RWPE1 (cell line): ENCODE results near the gene DPH1.

Experiments
- CTCF ChIA-PET: fragments of 350-600 bp; sonication (Branson Sonifier 250); formaldehyde crosslinking; extraction: SDS; loops from one replicate; lab custom pipeline; 2021; lab: Yijun Ruan, JAX
- POLR2A ChIA-PET: fragments of 400-600 bp; formaldehyde crosslinking; extraction: SDS; loops from one replicate; lab custom pipeline; 2020; ENCODE audit warnings: antibody characterized with exemption; ENCODE audit not compliant: low non-redundant PET; lab: Yijun Ruan, JAX
- DNase-seq: peaks from one replicate; pipeline ENCODE4 v3.0.0; 2012; ENCODE audit warnings: low spot score
- H3K27ac ChIP-seq: fragments of 450-650 bp; 2 replicates; pipeline ENCODE4 v1.5.1; 2017
- CTCF ChIP-seq: fragments of 450-650 bp; conservative IDR thresholded peaks from 2 replicates; pipeline ENCODE4 v1.5.1; 2017; ENCODE audit warnings: low read depth, mild to moderate bottlenecking

DPH1 gene

GRCh38 chr17:2034157-2034556 lies 4.2 kb downstream of the DPH1 start:
- no peak for TF ChIP-seq CTCF
- POLR2A ChIA-PET = interaction anchor here (0.7 kb wide), 1 partner anchor 12 kb away, joined by 7 read pairs; no protein-coding TSS in a partner anchor
- CTCF ChIA-PET = interaction anchor here (1.0 kb wide), 1 partner anchor 125 kb away, joined by 4 read pairs; no protein-coding TSS in a partner anchor
- H3K27ac ChIP-seq = peak overlapping the region; percentile 50
- DNase-seq = no peak

GRCh38 chr17:2034806-2035540 lies 5.0 kb downstream of the DPH1 start:
- TF ChIP-seq CTCF = no peak
- no peak for DNase-seq
- CTCF ChIA-PET = interaction anchor here (0.6 kb wide), 1 partner anchor 126 kb away, joined by 3 read pairs; no protein-coding TSS in a partner anchor
- POLR2A ChIA-PET = no interaction called here
- H3K27ac ChIP-seq = peak overlapping the region; percentile 62

- no peak for DNase-seq
- ChIA-PET CTCF (interaction anchor here (0.8 kb wide), 1 partner anchor 127 kb away, joined by 3 read pairs; no protein-coding TSS in a partner anchor), POLR2A (no interaction called here)
- H3K27ac ChIP-seq = peak overlapping the region; percentile 62
- TF ChIP-seq CTCF = no peak
These were observed 5.9 kb downstream of the DPH1 start for GRCh38 chr17:2035541-2036488.

- CTCF ChIA-PET = interaction anchor here (1.1 kb wide), 1 partner anchor 12 kb away, joined by 4 read pairs; the partner anchor contains the start of gene RTN4RL1
These were observed 7.2 kb downstream of the DPH1 start for GRCh38 chr17:2037155-2037554.

GRCh38 chr17:2040219-2040827 lies 10.4 kb downstream of the DPH1 start:
- CTCF ChIA-PET = interaction anchor here (0.7 to 1.1 kb wide), 2 partner anchors 14 to 15 kb away, joined by 3 read pairs; no protein-coding TSS in a partner anchor
- POLR2A ChIA-PET = no interaction called here
- H3K27ac ChIP-seq = peak overlapping the region; percentile 83
- TF ChIP-seq CTCF = no peak
- DNase-seq = no peak

More at GRCh38 chr17:2037155-2037554, 7.2 kb downstream of the DPH1 start:
- peak overlapping the region; percentile 62 for H3K27ac ChIP-seq
- DNase-seq = no peak
- POLR2A ChIA-PET = no interaction called here
- TF ChIP-seq CTCF = no peak
